HS-5 (cell line): ENCODE data around the gene SERPINA10.
"Not testable (repeated sequence)": the region's sequence is repeated elsewhere in the genome, so short reads cannot be mapped to it uniquely, and the experiment has no call there.

ENCODE experiments used
- DNase-seq: peaks from one replicate; pipeline ENCODE4 v3.0.0-alpha.2; 2012; ENCODE audit warnings: low read depth

The SERPINA10 gene

GRCh38 chr14:94284221-94284620 is 8.8 kb downstream of the SERPINA10 start:
- DNase-seq = no peak

DNA sequence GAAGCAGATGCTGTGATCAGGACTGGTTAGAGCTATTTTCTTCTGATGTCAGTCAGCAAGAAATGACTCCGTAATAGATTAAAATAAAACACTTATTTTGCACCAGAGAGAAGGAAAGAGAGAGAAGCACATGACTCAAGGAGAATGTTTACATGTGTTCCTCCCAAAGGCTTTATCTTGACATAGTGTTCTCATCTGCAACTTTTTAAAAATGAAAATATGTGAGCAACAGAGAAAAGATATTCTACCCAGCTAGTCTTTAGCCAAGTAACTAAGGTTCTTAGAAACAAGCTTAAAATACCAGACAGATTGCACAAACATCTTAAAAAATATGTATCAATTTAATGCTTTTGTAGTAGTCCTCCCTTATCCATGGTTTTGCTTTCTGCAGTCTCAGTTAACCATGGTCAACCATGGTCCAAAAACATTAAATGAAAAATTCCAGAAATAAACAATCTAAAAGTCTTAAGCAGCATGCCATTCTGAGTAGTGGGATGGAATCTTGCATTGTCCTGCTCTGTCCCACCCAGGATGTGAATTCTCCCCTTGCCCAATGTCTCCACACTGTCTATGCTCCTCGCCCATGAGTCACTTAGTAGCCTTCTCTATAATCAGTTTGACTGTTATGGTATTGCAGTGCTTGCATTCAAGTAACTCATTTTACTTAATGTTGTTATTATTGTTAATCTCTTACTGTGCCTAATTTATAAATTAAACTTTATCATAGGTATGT is 9.9 kb downstream of the SERPINA10 start:
- no peak for DNase-seq

DNA sequence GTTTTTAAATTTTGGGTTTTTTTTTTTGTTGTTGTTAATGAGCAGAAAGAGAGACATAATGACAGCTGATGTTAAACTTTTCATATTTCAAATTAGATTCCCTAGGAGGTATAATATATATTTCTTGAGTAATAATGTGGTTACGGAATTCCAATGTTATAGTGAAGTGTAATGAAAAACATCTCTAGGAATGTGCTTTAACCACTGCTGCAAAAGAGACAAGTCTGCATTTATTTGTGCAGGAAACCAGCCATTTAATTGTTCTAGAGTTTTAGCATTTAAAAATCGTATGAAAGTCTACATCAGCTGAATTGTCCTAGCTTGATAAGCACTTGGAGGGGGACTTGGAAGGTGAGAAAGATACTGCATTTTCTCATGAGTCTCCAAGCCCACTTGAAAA is 14.3 kb downstream of the SERPINA10 start:
- DNase-seq = no peak

DNA sequence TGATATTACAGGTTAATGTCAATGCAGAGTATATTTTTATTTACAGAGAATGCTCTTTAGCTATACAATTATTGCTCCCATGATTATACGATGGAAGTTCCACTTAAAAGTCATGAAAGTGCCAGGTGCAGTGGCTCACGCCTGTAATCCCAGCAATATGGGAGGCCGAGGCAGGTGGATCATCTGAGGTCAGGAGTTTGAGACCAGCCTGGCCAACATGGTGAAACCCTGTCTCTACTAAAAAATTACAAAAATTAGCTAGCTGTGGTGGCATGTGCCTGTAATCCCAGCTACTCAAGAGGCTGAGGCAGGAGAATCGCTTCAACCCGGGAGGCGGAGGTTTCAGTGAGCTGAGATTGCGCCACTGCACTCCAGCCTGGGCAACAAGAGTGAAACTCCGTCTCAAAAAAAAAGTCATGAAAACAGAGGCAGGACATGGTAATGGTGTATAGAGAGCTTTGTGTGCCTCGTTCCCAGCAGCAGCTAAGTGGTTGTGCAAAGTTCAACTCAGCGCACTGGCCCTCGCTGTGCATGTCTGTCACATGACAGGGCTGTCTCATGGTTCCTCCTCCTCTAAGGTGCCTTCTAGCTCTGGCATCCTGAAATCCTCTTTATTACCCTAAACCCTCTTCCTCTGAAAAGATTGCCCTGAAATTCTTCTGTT is 16.0 kb downstream of the SERPINA10 start:
- DNase-seq = not testable (repeated sequence)

DNA sequence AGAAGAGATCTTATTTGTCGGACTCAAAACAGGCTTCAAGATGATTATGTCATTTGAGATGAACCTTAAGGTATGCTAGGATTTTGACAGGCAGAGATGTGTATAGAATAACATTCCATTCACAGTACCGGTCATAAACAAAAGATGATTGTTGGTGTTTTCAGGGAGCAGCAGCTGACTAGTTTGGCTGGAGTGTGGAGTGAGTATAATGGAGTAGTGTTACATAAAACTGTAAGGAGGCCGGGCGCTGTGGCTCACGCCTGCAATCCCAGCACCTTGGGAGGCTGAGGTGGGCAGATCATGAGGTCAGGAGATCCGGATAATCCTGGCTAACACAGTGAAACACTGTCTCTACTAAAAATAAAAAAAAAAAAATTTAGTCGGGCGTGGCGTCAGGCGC is 23.9 kb downstream of the SERPINA10 start:
- DNase-seq = no peak

DNA sequence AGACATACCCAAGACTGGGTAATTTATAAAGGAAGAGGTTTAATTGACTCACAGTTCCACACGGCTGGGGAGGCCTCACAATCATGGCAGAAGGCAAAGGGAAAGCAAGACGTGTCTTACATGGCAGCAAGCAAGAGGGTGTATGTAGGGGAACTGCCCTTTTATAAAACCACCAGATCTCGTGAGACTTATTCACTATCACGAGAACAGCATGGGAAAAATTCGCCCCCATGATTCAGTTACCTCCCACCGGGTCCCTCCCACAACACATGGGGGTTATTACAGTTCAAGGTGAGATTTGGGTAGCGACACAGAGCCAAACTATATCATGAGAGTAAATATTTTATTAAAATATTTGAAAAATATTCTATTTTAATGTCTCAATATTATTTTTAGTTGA is 24.5 kb downstream of the SERPINA10 start:
- not testable (repeated sequence) for DNase-seq

DNA sequence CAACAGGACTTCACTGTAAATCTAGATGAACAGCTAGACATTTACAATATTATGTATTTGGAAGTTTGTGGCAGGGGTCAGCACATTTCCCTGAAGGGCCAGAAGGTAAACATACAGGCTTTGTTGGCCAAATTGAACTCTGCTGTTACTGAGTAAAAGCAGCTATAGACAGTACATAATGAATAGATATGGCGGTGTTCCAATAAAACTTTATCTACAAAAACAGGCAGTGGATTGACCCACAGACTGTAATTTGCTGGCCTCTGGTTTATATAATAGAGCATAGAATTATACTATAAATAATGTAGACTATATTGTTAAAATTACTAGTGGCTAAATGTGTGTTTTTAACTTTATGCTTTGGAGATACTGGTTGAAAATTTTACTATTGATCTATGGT is 25.7 kb downstream of the SERPINA10 start:
- DNase-seq = no peak

GRCh38 chr14:94264195-94264594 is 28.9 kb downstream of the SERPINA10 start:
- not testable (repeated sequence) for DNase-seq

DNA sequence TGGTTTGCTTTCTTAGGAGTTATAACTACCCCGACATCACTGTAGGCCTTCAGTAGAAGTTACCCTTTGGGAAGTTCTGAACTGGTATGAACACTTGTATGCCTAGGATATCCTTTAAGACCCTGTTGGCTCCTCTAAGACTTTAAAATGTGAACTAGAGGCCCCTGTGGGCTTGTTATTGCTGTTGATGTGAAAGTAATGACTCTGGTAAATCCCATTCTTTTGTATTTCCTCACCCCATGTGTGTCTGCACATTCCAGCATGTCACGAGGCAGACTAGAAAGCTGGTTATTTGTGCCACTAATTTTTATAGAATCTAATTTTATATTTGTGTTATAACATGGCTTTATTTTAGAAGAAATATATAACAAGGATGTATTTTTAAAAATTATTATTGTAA is 48.9 kb downstream of the SERPINA10 start:
- DNase-seq = no peak

DNA sequence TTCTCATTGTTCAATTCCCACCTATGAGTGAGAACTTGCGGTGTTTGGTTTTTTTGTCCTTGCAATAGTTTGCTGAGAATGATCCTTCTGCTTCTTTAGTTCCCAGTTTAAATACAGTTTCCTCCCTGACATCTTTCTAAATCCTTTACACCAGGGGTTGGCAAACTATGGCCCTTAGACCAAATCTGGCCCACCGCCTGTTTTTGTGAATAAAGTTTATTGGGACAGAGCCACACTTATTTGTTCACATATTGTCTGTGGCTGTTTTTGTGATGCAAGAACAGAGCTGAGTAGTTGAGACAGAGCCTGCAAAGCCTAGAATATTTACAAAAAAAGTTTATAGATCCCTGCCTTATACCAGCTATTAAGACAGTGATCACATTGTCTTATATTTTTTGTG is 53.7 kb downstream of the SERPINA10 start:
- DNase-seq = no peak

DNA sequence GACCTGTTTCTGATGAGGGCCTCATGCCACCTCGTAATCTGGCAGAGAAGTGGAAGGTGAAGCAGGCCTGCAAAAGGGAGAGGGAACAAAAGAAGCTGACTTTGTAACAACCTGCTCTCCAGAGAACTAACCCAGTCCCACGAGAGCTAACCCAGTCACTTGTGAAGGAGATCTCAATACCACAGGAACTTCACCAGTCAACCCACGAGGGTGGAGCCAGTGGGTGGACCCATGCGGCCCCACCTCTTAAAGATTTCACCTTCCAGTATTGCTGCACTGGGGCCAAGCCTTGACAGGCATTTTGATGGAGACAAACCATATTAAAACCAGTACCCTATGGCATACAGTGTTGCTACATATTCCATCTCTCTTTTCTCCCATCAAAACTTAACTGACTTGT is 55.1 kb downstream of the SERPINA10 start:
- no peak for DNase-seq

- DNase-seq = no peak
Measured at GRCh38 chr14:94237046-94237445, 56.0 kb downstream of the SERPINA10 start.
